PFSK-1 (cell line): ENCODE measurements around the gene LOXHD1.

Experiments
- FOXP2 ChIP-seq: optimal IDR thresholded peaks from 2 replicates; pipeline ENCODE3; 2011; ENCODE audit warnings: borderline replicate concordance, control low read depth, inconsistent platforms; ENCODE audit not compliant: insufficient read depth; ENCODE audit errors: extremely low read length, extremely low read depth
- POLR2AphosphoS5 ChIP-seq: IDR thresholded peaks from 2 replicates; pipeline ENCODE4 v1.6.1; 2012; ENCODE audit warnings: low read depth, mild to moderate bottlenecking, control low read depth, low read length, moderate library complexity
- REST ChIP-seq, 2 experiments: IDR thresholded peaks; 2 replicates each; pipeline versions ENCODE4 v1.6.1 to v1.8.0; 2011 to 2012; ENCODE audit warnings: low read depth in 2 of 2, low read length in 2 of 2, control low read depth in 1 of 2, inconsistent platforms in 1 of 2, mild to moderate bottlenecking in 1 of 2, moderate library complexity in 1 of 2; ENCODE audit not compliant: insufficient read depth in 1 of 2
- SIN3A ChIP-seq: IDR thresholded peaks from 2 replicates; pipeline ENCODE4 v1.6.1; 2012; ENCODE audit warnings: mild to moderate bottlenecking, low read length, moderate library complexity, borderline replicate concordance; ENCODE audit not compliant: insufficient read depth
- TAF1 ChIP-seq: IDR thresholded peaks from 2 replicates; pipeline ENCODE4 v1.6.1; 2012; ENCODE audit warnings: low read length, control low read depth, borderline replicate concordance; ENCODE audit not compliant: insufficient read depth

Gene LOXHD1

GRCh38 chr18:46570134-46570533 is 86.9 kb downstream of the LOXHD1 start:
- TF ChIP-seq TAF1 (no peak), POLR2AphosphoS5 (no peak), FOXP2 (no peak), SIN3A (no peak), REST (IDR thresholded peaks at IDR 0.05; ENCODE audit: insufficient read depth in 1 of 2, low read depth in 2 of 2, low read length in 2 of 2) (no peak)

- TF ChIP-seq REST (IDR thresholded peaks at IDR 0.05; ENCODE audit: insufficient read depth in 1 of 2, low read depth in 2 of 2, low read length in 2 of 2): no peak
- TF ChIP-seq POLR2AphosphoS5: no peak
- TF ChIP-seq FOXP2: no peak
- TF ChIP-seq TAF1: no peak
- no peak for TF ChIP-seq SIN3A
Observed at GRCh38 chr18:46569211-46569610, 87.8 kb downstream of the LOXHD1 start.

- no peak for TF ChIP-seq FOXP2
- TF ChIP-seq POLR2AphosphoS5: no peak
- TF ChIP-seq SIN3A: no peak
Observed at GRCh38 chr18:46567196-46567595, 89.8 kb downstream of the LOXHD1 start.

- TF ChIP-seq FOXP2 (no peak), TAF1 (no peak), POLR2AphosphoS5 (no peak)
Observed at GRCh38 chr18:46566111-46566510, 90.9 kb downstream of the LOXHD1 start.

GRCh38 chr18:46565256-46565655 is 91.8 kb downstream of the LOXHD1 start:
- TF ChIP-seq POLR2AphosphoS5 (no peak), TAF1 (no peak), SIN3A (no peak), FOXP2 (no peak), REST (IDR thresholded peaks at IDR 0.05; ENCODE audit: insufficient read depth in 1 of 2, low read depth in 2 of 2, low read length in 2 of 2) (no peak)

- TF ChIP-seq POLR2AphosphoS5: no peak
- TF ChIP-seq REST (IDR thresholded peaks at IDR 0.05; ENCODE audit: insufficient read depth in 1 of 2, low read depth in 2 of 2, low read length in 2 of 2): no peak
- TF ChIP-seq FOXP2: no peak
- no peak for TF ChIP-seq SIN3A
- TF ChIP-seq TAF1: no peak
Observed at GRCh38 chr18:46563317-46563716, 93.7 kb downstream of the LOXHD1 start.
